H1 (cell line): Measurements from ENCODE around the gene KXD1. TPM values are rescaled to one million over a fixed set of nuclear protein-coding genes. Genes with fewer than 3 reads are reported as not detected.

ENCODE experiments used
- CTCF ChIA-PET: fragments of 300-600 bp; sonication (Branson Sonifier 250); formaldehyde crosslinking; loops from one replicate; lab custom pipeline; 2021; ENCODE audit not compliant: partially characterized antibody; lab: Charles Lee
- POLR2A ChIA-PET: fragments of 300-600 bp; sonication (Branson Sonifier 250); formaldehyde crosslinking; loops from one replicate; lab custom pipeline; 2021; ENCODE audit warnings: inconsistent platforms; ENCODE audit not compliant: partially characterized antibody; lab: Charles Lee
- DNase-seq, 2 experiments: peaks; one replicate each; pipeline versions ENCODE4 v3.0.0 to v3.0.0-alpha.2; 2010 to 2022; ENCODE audit warnings: low spot score in 2 of 2, low read depth in 1 of 2, mixed read lengths in 1 of 2
- FAIRE-seq: peaks from 2 replicates; lab custom pipeline; 2011; peaks lifted over from hg19 to GRCh38; lab: Jason Lieb, UNC
- H2AFZ ChIP-seq: 2 replicates; pipeline ENCODE4 v1.8.1; 2012; ENCODE audit warnings: low read length, inconsistent platforms
- H2AK5ac ChIP-seq: 2 replicates; pipeline ENCODE4 v1.6.1; 2013; ENCODE audit warnings: low read depth, low read length
- H2BK120ac ChIP-seq: replicated peaks from 2 replicates; pipeline ENCODE3; 2013; ENCODE audit warnings: low read depth, low read length, inconsistent platforms
- H2BK12ac ChIP-seq: 2 replicates; pipeline ENCODE4 v1.6.1; 2013; ENCODE audit warnings: low read depth, low read length
- H2BK15ac ChIP-seq: 2 replicates; pipeline ENCODE4 v1.6.1; 2013; ENCODE audit warnings: low read length
- H2BK20ac ChIP-seq: 2 replicates; pipeline ENCODE4 v1.6.1; 2013; ENCODE audit warnings: low read length
- H2BK5ac ChIP-seq: 2 replicates; pipeline ENCODE4 v1.6.1; 2013; ENCODE audit warnings: low read depth, low read length
- H3K14ac ChIP-seq: 2 replicates; pipeline ENCODE4 v1.6.1; 2013; ENCODE audit warnings: inconsistent platforms; ENCODE audit not compliant: insufficient read length
- H3K18ac ChIP-seq: 2 replicates; pipeline ENCODE4 v1.6.1; 2013; ENCODE audit warnings: low read length; ENCODE audit errors: extremely low read depth
- H3K23ac ChIP-seq: 2 replicates; pipeline ENCODE4 v1.6.1; 2013; ENCODE audit warnings: inconsistent platforms; ENCODE audit not compliant: insufficient read length
- H3K23me2 ChIP-seq: 2 replicates; pipeline ENCODE4 v1.6.1; 2013; ENCODE audit warnings: low read depth, low read length
- H3K27ac ChIP-seq: 2 replicates; pipeline ENCODE4 v1.6.1; 2011; ENCODE audit warnings: low read depth, low read length, inconsistent platforms
- H3K27me3 ChIP-seq, 4 experiments: replicated peaks in 1 of 4; 1 replicate in 1 of 4; 2 replicates in 3 of 4; pipeline versions ENCODE4 v1.6.1 to v1.8.1; 2011 to 2013; ENCODE audit warnings: low read length in 3 of 4, mild to moderate bottlenecking in 3 of 4, inconsistent platforms in 2 of 4, mixed read lengths in 2 of 4, moderate library complexity in 1 of 4; ENCODE audit not compliant: control insufficient read depth in 3 of 4, insufficient read depth in 3 of 4; ENCODE audit errors: extremely low read depth in 1 of 4
- H3K36me3 ChIP-seq, 4 experiments: 2 replicates each; pipeline versions ENCODE4 v1.6.1 to v1.8.1; 2011 to 2013; ENCODE audit warnings: mild to moderate bottlenecking in 4 of 4, low read length in 3 of 4, moderate library complexity in 2 of 4, control low read depth in 1 of 4, inconsistent platforms in 1 of 4; ENCODE audit not compliant: insufficient read depth in 4 of 4, control insufficient read depth in 2 of 4
- H3K4ac ChIP-seq: replicated peaks from 2 replicates; pipeline ENCODE3; 2013; ENCODE audit warnings: low read length, low read depth, mixed read lengths, inconsistent platforms; ENCODE audit not compliant: insufficient read length
- H3K4me1 ChIP-seq, 4 experiments: replicated peaks in 1 of 4; 1 replicate in 1 of 4; 2 replicates in 3 of 4; pipeline versions ENCODE4 v1.6.1 to v1.8.1; 2011 to 2013; ENCODE audit warnings: low read length in 3 of 4, inconsistent platforms in 2 of 4, mixed read lengths in 1 of 4; ENCODE audit not compliant: insufficient read depth in 4 of 4, control insufficient read depth in 3 of 4
- H3K4me2 ChIP-seq, 2 experiments: 2 replicates each; pipeline versions ENCODE4 v1.6.1 to v1.8.1; 2011 to 2013; ENCODE audit warnings: low read depth in 2 of 2, low read length in 2 of 2, control low read depth in 1 of 2, inconsistent platforms in 1 of 2, mild to moderate bottlenecking in 1 of 2; ENCODE audit not compliant: insufficient read depth in 1 of 2
- H3K4me3 ChIP-seq, 4 experiments: fragments of 200-600, 300-600 bp in 1 of 4; sonication (generic), shearing (Covaris generic), sonication (Bioruptor Twin) in 1 of 4; 2 replicates each; pipeline versions ENCODE4 v1.5.1 to v1.8.1; 2011 to 2016; ENCODE audit warnings: low read length in 4 of 4, low read depth in 3 of 4, control low read depth in 2 of 4, inconsistent platforms in 2 of 4, mild to moderate bottlenecking in 2 of 4, mixed read lengths in 1 of 4, moderate library complexity in 1 of 4; ENCODE audit not compliant: insufficient read depth in 2 of 4; ENCODE audit errors: extremely low read depth in 1 of 4
- H3K56ac ChIP-seq: replicated peaks from 2 replicates; pipeline ENCODE3; 2013; ENCODE audit warnings: low read depth, mild to moderate bottlenecking, mixed read lengths, low read length, inconsistent platforms; ENCODE audit not compliant: insufficient read length
- H3K79me1 ChIP-seq: 2 replicates; pipeline ENCODE4 v1.6.1; 2013; ENCODE audit warnings: low read depth, low read length, control low read depth
- H3K79me2 ChIP-seq, 2 experiments: 2 replicates each; pipeline versions ENCODE4 v1.6.1 to v1.8.1; 2012 to 2013; ENCODE audit warnings: low read length in 2 of 2, mild to moderate bottlenecking in 2 of 2, inconsistent platforms in 1 of 2; ENCODE audit not compliant: insufficient read depth in 2 of 2, control insufficient read depth in 1 of 2
- H3K9ac ChIP-seq, 4 experiments: replicated peaks in 1 of 4; 1 replicate in 1 of 4; 2 replicates in 3 of 4; pipeline versions ENCODE4 v1.6.1 to v1.8.1; 2011 to 2013; ENCODE audit warnings: low read depth in 3 of 4, low read length in 3 of 4, control low read depth in 2 of 4, mild to moderate bottlenecking in 2 of 4, moderate library complexity in 2 of 4, inconsistent platforms in 1 of 4; ENCODE audit errors: extremely low read depth in 1 of 4
- H3K9me3 ChIP-seq, 2 experiments: 2 replicates each; pipeline versions ENCODE4 v1.6.1 to v1.8.1; 2012 to 2013; ENCODE audit warnings: mild to moderate bottlenecking in 2 of 2, moderate library complexity in 2 of 2, control low read depth in 1 of 2, inconsistent platforms in 1 of 2, low read depth in 1 of 2, low read length in 1 of 2, mixed read lengths in 1 of 2; ENCODE audit not compliant: insufficient read depth in 2 of 2
- H4K20me1 ChIP-seq, 2 experiments: replicated peaks in 1 of 2; 2 replicates each; pipeline versions ENCODE3 to v1.8.1; 2011 to 2013; ENCODE audit warnings: inconsistent platforms in 2 of 2, low read length in 2 of 2, mild to moderate bottlenecking in 1 of 2; ENCODE audit not compliant: insufficient read depth in 2 of 2, control insufficient read depth in 1 of 2
- H4K5ac ChIP-seq: 2 replicates; pipeline ENCODE4 v1.6.1; 2013; ENCODE audit warnings: low read length, low read depth, mixed read lengths, inconsistent platforms; ENCODE audit not compliant: insufficient read length
- H4K8ac ChIP-seq: 2 replicates; pipeline ENCODE4 v1.8.0; 2013; ENCODE audit warnings: mild to moderate bottlenecking, moderate library complexity, low read length, inconsistent platforms; ENCODE audit not compliant: insufficient read depth; ENCODE audit errors: extremely low read depth
- H4K91ac ChIP-seq: replicated peaks from 2 replicates; pipeline ENCODE3; 2013; ENCODE audit warnings: low read length, mixed read lengths, inconsistent platforms; ENCODE audit not compliant: insufficient read length
- BRCA1 ChIP-seq: IDR thresholded peaks from 2 replicates; pipeline ENCODE4 v1.6.1; 2012; ENCODE audit warnings: low read depth, low read length, improper control_type of control experiment
- CTBP2 ChIP-seq: IDR thresholded peaks from 2 replicates; pipeline ENCODE4 v1.7.0; 2011; ENCODE audit warnings: borderline replicate concordance, mild to moderate bottlenecking, moderate library complexity, mixed read lengths, low read length; ENCODE audit not compliant: insufficient read depth, insufficient read length
- FOSL1 ChIP-seq: IDR thresholded peaks from 2 replicates; pipeline ENCODE4 v1.6.1; 2011; ENCODE audit warnings: mild to moderate bottlenecking, low read depth, low read length, moderate library complexity; ENCODE audit not compliant: insufficient read depth
- GABPA ChIP-seq: IDR thresholded peaks from 2 replicates; pipeline ENCODE4 v1.6.1; 2011; ENCODE audit warnings: mild to moderate bottlenecking, low read length, moderate library complexity, borderline replicate concordance; ENCODE audit not compliant: insufficient read depth
- HDAC2 ChIP-seq, 2 experiments: fragments of 300-600 bp in 1 of 2; sonication (generic) in 1 of 2; IDR thresholded peaks; 2 replicates each; pipeline ENCODE4 v1.6.1; 2011 to 2012; ENCODE audit warnings: low read depth in 2 of 2, low read length in 2 of 2, mild to moderate bottlenecking in 2 of 2, moderate library complexity in 2 of 2, borderline replicate concordance in 1 of 2, inconsistent platforms in 1 of 2
- MAFK ChIP-seq: IDR thresholded peaks from 2 replicates; pipeline ENCODE4 v1.6.1; 2012; ENCODE audit warnings: low read depth, mild to moderate bottlenecking, improper control_type of control experiment, low read length
- NANOG ChIP-seq: IDR thresholded peaks from 2 replicates; pipeline ENCODE4 v1.6.1; 2011; ENCODE audit warnings: low read length, low read depth, mild to moderate bottlenecking, inconsistent platforms; ENCODE audit not compliant: insufficient read depth, poor library complexity, severe bottlenecking
- RXRA ChIP-seq: IDR thresholded peaks from 2 replicates; pipeline ENCODE4 v1.6.1; 2011; ENCODE audit warnings: low read depth, mild to moderate bottlenecking, low read length, moderate library complexity; ENCODE audit not compliant: insufficient read depth
- SIX5 ChIP-seq: IDR thresholded peaks from 2 replicates; pipeline ENCODE4 v1.6.1; 2011; ENCODE audit warnings: mild to moderate bottlenecking, low read depth, low read length
- SP1 ChIP-seq: IDR thresholded peaks from 2 replicates; pipeline ENCODE4 v1.6.1; 2011; ENCODE audit warnings: low read depth, low read length
- TAF1 ChIP-seq: IDR thresholded peaks from 2 replicates; pipeline ENCODE4 v1.6.1; 2011; ENCODE audit warnings: mild to moderate bottlenecking, low read depth, low read length
- TBP ChIP-seq: IDR thresholded peaks from 2 replicates; pipeline ENCODE4 v1.6.1; 2011; ENCODE audit warnings: low read depth, low read length, improper control_type of control experiment
- YY1 ChIP-seq: IDR thresholded peaks from 2 replicates; pipeline ENCODE4 v1.6.1; 2011; ENCODE audit warnings: low read depth, mild to moderate bottlenecking, low read length
- WGBS, 2 experiments: shearing (Covaris generic) in 1 of 2; methylation state at CpG; one replicate each; pipeline versions ENCODE4 v1.1.6 to v1.1.7; 2013 to 2015; ENCODE audit warnings: low lambda C conversion rate in 2 of 2, mixed read lengths in 2 of 2, inconsistent platforms in 1 of 2, low coverage in 1 of 2, missing lambda C conversion rate in 1 of 2; ENCODE audit not compliant: insufficient replicate concordance in 2 of 2, insufficient coverage in 1 of 2, insufficient read length in 1 of 2; ENCODE audit errors: extremely low coverage in 1 of 2, missing lambda C conversion rate in 1 of 2; 5-methylcytosine and 5-hydroxymethylcytosine counted together
- polyA plus RNA-seq, 7 experiments: library from polyadenylated mRNA; depleted of rRNA in 3 of 7; stranded (reverse) in 5 of 7; unstranded in 2 of 7; fragments of >200 nt in 5 of 7; fragments of 200-250 nt in 2 of 7; gene quantifications; 1 replicate in 5 of 7; 2 replicates in 1 of 7; 4 replicates in 1 of 7; pipeline versions ENCODE4 v1.2.1 to v1.2.3, GENCODE V29; 2011 to 2013; ENCODE audit warnings: missing spikeins in 2 of 7, mixed read lengths in 2 of 7
- total RNA-seq: library from RNA; stranded (reverse); fragmentation: NEBNext Ultra II Directional; extraction: Animal tissue kit (Norgen Biotek cat#: 25700); gene quantifications from 2 replicates; pipeline ENCODE4 v1.2.1, GENCODE V29; 2021
- TF ChIP-seq, protein P1 (sequence below): IDR thresholded peaks from 2 replicates; pipeline ENCODE4 v1.6.1; 2012; ENCODE audit warnings: inconsistent platforms

The KXD1 gene
- total and polyA plus RNA-seq, 2 of the 8 experiments (the other 6 are each of a cell fraction or from before 2014, with no cell fraction given): 115 to 267 TPM

DNA sequence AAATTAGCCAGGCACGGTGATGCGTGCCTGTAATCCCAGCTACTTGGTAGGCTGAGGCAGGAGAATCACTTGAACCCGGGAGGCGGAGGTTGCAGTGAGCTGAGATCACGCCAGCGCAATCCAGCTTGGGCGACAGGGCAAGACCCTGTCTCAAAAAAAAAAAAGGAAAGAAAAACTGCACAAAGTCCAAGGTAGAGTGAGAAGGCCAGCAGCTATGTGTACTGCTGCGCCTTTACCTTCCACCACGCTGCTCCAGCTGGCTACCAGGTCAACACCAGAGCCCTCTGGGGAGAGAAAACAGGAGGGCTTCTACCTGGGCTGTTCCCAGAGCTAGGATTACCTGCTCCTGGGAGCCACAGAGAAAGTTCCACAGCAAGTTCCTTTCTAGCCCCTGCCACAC, 39.0 kb upstream of the KXD1 start:
- H4K20me1 ChIP-seq: peaks cover 14 to 27% of the 10 kb centered on the region in 2 experiments
- H3K14ac ChIP-seq: no peak overlapping the region
- H4K91ac ChIP-seq: no peak overlapping the region
- H3K79me1 ChIP-seq: peaks cover 15% of the 10 kb centered on the region
- CTCF ChIA-PET: interaction anchor here (1.1 to 32.9 kb wide), 8 partner anchors 8 to 72 kb away, joined by 4 to 458 read pairs (median 21); no protein-coding TSS in a partner anchor
- H3K23ac ChIP-seq: no peak overlapping the region
- H4K5ac ChIP-seq: no peak overlapping the region
- H3K23me2 ChIP-seq: peaks cover 10% of the 10 kb centered on the region; the same call in 1 of the 2 replicates
- H2BK20ac ChIP-seq: no peak overlapping the region
- H2BK120ac ChIP-seq: no peak overlapping the region
- H3K9ac ChIP-seq: no peak overlapping the region
- H3K18ac ChIP-seq: no peak overlapping the region
- no peak overlapping the region for H2BK5ac ChIP-seq
- no peaks in the 10 kb centered on the region for H3K27me3 ChIP-seq
- no peaks in the 10 kb centered on the region for H3K9me3 ChIP-seq
- H4K8ac ChIP-seq: no peak overlapping the region
- H3K27ac ChIP-seq: no peak overlapping the region
- no peak overlapping the region for H2AK5ac ChIP-seq
- H2BK12ac ChIP-seq: no peak overlapping the region
- H3K36me3 ChIP-seq: no peaks in the 10 kb centered on the region
- no peak overlapping the region for H3K4me3 ChIP-seq
- peaks cover 0 to 6% (median 2%) of the 10 kb centered on the region in 4 experiments; a peak in 5 of 7 replicates for H3K4me1 ChIP-seq
- 85% methylated on average over 9 of the region's 9 CpGs; no CpG with 5 or more reads in 1 of the 2 experiments for WGBS, 2 experiments
- FAIRE-seq (no peak), DNase-seq (no peak)
- no peak overlapping the region for H2BK15ac ChIP-seq
- POLR2A ChIA-PET: interaction anchor here (1.1 kb wide), 1 partner anchor 71 kb away, joined by 3 read pairs; no protein-coding TSS in a partner anchor
- H3K4ac ChIP-seq: no peak overlapping the region
- H3K4me2 ChIP-seq: no peak overlapping the region
- H2AFZ ChIP-seq: no peak overlapping the region
- peaks cover 0 to 57% of the 10 kb centered on the region in 2 experiments; a peak in 2 of 4 replicates for H3K79me2 ChIP-seq
- H3K56ac ChIP-seq: no peak overlapping the region
- TF ChIP-seq SP1: no peak
- no peak for TF ChIP-seq MAFK
- no peak for TF ChIP-seq YY1
- no peak for TF ChIP-seq TAF1
- TF ChIP-seq, protein P1, sequence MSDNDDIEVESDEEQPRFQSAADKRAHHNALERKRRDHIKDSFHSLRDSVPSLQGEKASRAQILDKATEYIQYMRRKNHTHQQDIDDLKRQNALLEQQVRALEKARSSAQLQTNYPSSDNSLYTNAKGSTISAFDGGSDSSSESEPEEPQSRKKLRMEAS: no peak
- TF ChIP-seq TBP: no peak
- no peak for TF ChIP-seq FOSL1
- no peak for TF ChIP-seq SIX5
- TF ChIP-seq RXRA: no peak
- TF ChIP-seq GABPA: no peak
- no peak for TF ChIP-seq HDAC2 (IDR thresholded peaks at IDR 0.05; ENCODE audit: borderline replicate concordance in 1 of 2, low read depth in 2 of 2, low read length in 2 of 2)
- no peak for TF ChIP-seq CTBP2
- TF ChIP-seq BRCA1: no peak
- TF ChIP-seq NANOG: no peak
